SH-SY5Y (cell line): ENCODE data around the gene MAPK8IP3.

Experiments used
- GATA2 ChIP-seq: IDR thresholded peaks from 2 replicates; pipeline ENCODE4 v1.6.1; 2011; ENCODE audit warnings: mild to moderate bottlenecking, low read depth, low read length
- GATA3 ChIP-seq: IDR thresholded peaks from 2 replicates; pipeline ENCODE4 v1.6.1; 2011; ENCODE audit warnings: low read depth, mild to moderate bottlenecking, low read length, moderate library complexity

DNA sequence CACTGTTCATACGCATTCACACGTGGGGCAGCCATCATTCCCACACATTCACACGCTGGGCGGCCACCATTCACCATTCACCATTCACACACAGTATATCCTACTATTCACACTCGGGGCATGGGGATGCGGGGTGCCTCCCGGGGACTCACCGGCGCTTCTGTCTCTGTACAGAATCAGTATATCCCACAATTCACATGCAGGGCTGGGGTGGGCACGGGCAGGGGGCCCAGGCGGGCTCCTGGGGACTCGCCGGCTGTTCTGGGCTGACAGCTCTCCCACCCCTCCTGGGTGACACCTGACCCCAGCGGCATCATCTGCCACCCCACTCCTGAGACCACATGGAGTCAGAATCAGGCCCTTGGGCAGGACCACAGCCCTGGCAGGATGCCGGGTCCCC, 55.8 kb downstream of the MAPK8IP3 start:
- TF ChIP-seq GATA2 (no peak), GATA3 (no peak)
